IMR-90 (cell line): ENCODE results near the gene MFN1. TPM values are rescaled to one million over a fixed set of nuclear protein-coding genes. Genes with fewer than 3 reads are reported as not detected.

Source experiments
- ATAC-seq: fragments of 200-7000 bp; cut with Tn5 transposase; 2 replicates; pipeline ENCODE4 v1.9.1; 2020; ENCODE audit warnings: low read depth, mild to moderate bottlenecking, moderate library complexity
- BruUV-seq: library from RNA; stranded (reverse); fragments of 400-500 nt; replicated peaks from 2 replicates; lab custom pipeline; 2021; lab: Mats Ljungman, UMichigan
- CTCF ChIA-PET: fragments of 300-600 bp; formaldehyde crosslinking; extraction: SDS; loops from one replicate; lab custom pipeline; 2021; ENCODE audit warnings: antibody characterized with exemption; lab: Yijun Ruan, JAX
- POLR2A ChIA-PET: fragments of 300-600 bp; sonication (Branson Sonifier 250); formaldehyde crosslinking; loops from one replicate; lab custom pipeline; 2022; ENCODE audit warnings: antibody characterized with exemption; ENCODE audit not compliant: unreplicated experiment; lab: Charles Lee
- DNase-seq: peaks from one replicate; pipeline ENCODE4 v3.0.0; 2013
- H2AFZ ChIP-seq: replicated peaks from 2 replicates; pipeline ENCODE3; 2013; ENCODE audit warnings: low read length, mild to moderate bottlenecking; ENCODE audit not compliant: poor library complexity
- H2AK5ac ChIP-seq: 2 replicates; pipeline ENCODE4 v1.6.1; 2013; ENCODE audit warnings: low read depth, low read length, inconsistent platforms
- H2AK9ac ChIP-seq: replicated peaks from 2 replicates; pipeline ENCODE3; 2013; ENCODE audit warnings: mild to moderate bottlenecking, low read depth, low read length, moderate library complexity; ENCODE audit not compliant: poor library complexity
- H2BK120ac ChIP-seq: 2 replicates; pipeline ENCODE4 v1.6.1; 2013; ENCODE audit warnings: low read depth, low read length, inconsistent platforms
- H2BK15ac ChIP-seq: 3 replicates; pipeline ENCODE4 v1.6.1; 2013; ENCODE audit warnings: low read depth, low read length, inconsistent platforms
- H2BK20ac ChIP-seq: 2 replicates; pipeline ENCODE4 v1.6.1; 2013; ENCODE audit warnings: low read depth, mild to moderate bottlenecking, inconsistent platforms, low read length, moderate library complexity
- H2BK5ac ChIP-seq: 2 replicates; pipeline ENCODE4 v1.6.1; 2013; ENCODE audit warnings: mild to moderate bottlenecking, low read depth, low read length, inconsistent platforms; ENCODE audit not compliant: poor library complexity, severe bottlenecking
- H3K14ac ChIP-seq: replicated peaks from 2 replicates; pipeline ENCODE4 v1.6.1; 2013; ENCODE audit warnings: low read depth, low read length, inconsistent platforms
- H3K18ac ChIP-seq: 2 replicates; pipeline ENCODE4 v1.6.1; 2013; ENCODE audit warnings: low read depth, low read length, control low read depth
- H3K23ac ChIP-seq: 2 replicates; pipeline ENCODE4 v1.6.1; 2013; ENCODE audit warnings: low read depth, low read length, inconsistent platforms
- H3K27ac ChIP-seq: 2 replicates; pipeline ENCODE4 v1.5.1; 2013; ENCODE audit warnings: mild to moderate bottlenecking, control low read depth, low read length; ENCODE audit not compliant: insufficient read depth
- H3K27me3 ChIP-seq: 2 replicates; pipeline ENCODE4 v1.6.1; 2013; ENCODE audit warnings: low read length; ENCODE audit not compliant: control insufficient read depth, insufficient read depth
- H3K36me3 ChIP-seq: 2 replicates; pipeline ENCODE4 v1.6.1; 2013; ENCODE audit warnings: low read length, mixed read lengths; ENCODE audit not compliant: control insufficient read depth, insufficient read depth
- H3K4ac ChIP-seq: 2 replicates; pipeline ENCODE4 v1.6.1; 2013; ENCODE audit warnings: low read depth, low read length, inconsistent platforms
- H3K4me1 ChIP-seq: 2 replicates; pipeline ENCODE4 v1.6.1; 2013; ENCODE audit warnings: low read length, mixed read lengths; ENCODE audit not compliant: control insufficient read depth, insufficient read depth
- H3K4me2 ChIP-seq: 2 replicates; pipeline ENCODE4 v1.6.1; 2013; ENCODE audit warnings: low read depth, mild to moderate bottlenecking, control low read depth, low read length, moderate library complexity
- H3K4me3 ChIP-seq: 2 replicates; pipeline ENCODE4 v1.5.1; 2013; ENCODE audit warnings: low read depth, mild to moderate bottlenecking, control low read depth, low read length, moderate library complexity; ENCODE audit not compliant: insufficient read depth
- H3K56ac ChIP-seq: 2 replicates; pipeline ENCODE4 v1.6.1; 2013; ENCODE audit warnings: low read length, inconsistent platforms; ENCODE audit not compliant: insufficient read depth; ENCODE audit errors: extremely low read depth
- H3K79me1 ChIP-seq, 2 experiments: 2 replicates each; pipeline ENCODE4 v1.6.1; 2013; ENCODE audit warnings: low read length in 2 of 2, inconsistent platforms in 1 of 2, low read depth in 1 of 2
- H3K9ac ChIP-seq: 2 replicates; pipeline ENCODE4 v1.6.1; 2013; ENCODE audit warnings: low read depth, low read length, control low read depth
- H3K9me1 ChIP-seq: 2 replicates; pipeline ENCODE4 v1.6.1; 2013; ENCODE audit warnings: low read length, inconsistent platforms; ENCODE audit not compliant: insufficient read depth
- H3K9me3 ChIP-seq: 2 replicates; pipeline ENCODE4 v1.6.1; 2013; ENCODE audit warnings: low read length; ENCODE audit not compliant: control insufficient read depth, insufficient read depth
- H4K20me1 ChIP-seq: 2 replicates; pipeline ENCODE4 v1.6.1; 2013; ENCODE audit warnings: low read length, inconsistent platforms; ENCODE audit not compliant: insufficient read depth
- H4K5ac ChIP-seq: 2 replicates; pipeline ENCODE4 v1.6.1; 2013; ENCODE audit warnings: mild to moderate bottlenecking, low read depth, low read length, control low read depth
- H4K8ac ChIP-seq, 2 experiments: 2 replicates each; pipeline ENCODE4 v1.6.1; 2013; ENCODE audit warnings: low read depth in 2 of 2, low read length in 2 of 2, control low read depth in 1 of 2, inconsistent platforms in 1 of 2
- H4K91ac ChIP-seq: 2 replicates; pipeline ENCODE4 v1.6.1; 2013; ENCODE audit warnings: low read depth, low read length, inconsistent platforms; ENCODE audit not compliant: insufficient read depth
- CHD1 ChIP-seq: IDR thresholded peaks from 2 replicates; pipeline ENCODE4 v1.6.1; 2012; ENCODE audit warnings: low read depth, low read length, improper control_type of control experiment
- CTCF ChIP-seq: conservative IDR thresholded peaks from 2 replicates; pipeline ENCODE4 v1.5.1; 2012; ENCODE audit warnings: mild to moderate bottlenecking, low read depth, low read length, improper control_type of control experiment
- ELK1 ChIP-seq: fragments of 150-350 bp; IDR thresholded peaks from 2 replicates; pipeline ENCODE4 v1.6.1; 2016; ENCODE audit warnings: low read depth, mild to moderate bottlenecking, low read length, moderate library complexity, borderline replicate concordance
- FOS ChIP-seq: fragments of 150-350 bp; IDR thresholded peaks from 2 replicates; pipeline ENCODE4 v1.6.1; 2016; ENCODE audit warnings: low read depth, low read length
- MAFK ChIP-seq: IDR thresholded peaks from 2 replicates; pipeline ENCODE4 v1.6.1; 2012; ENCODE audit warnings: low read depth, low read length, improper control_type of control experiment
- MAZ ChIP-seq: IDR thresholded peaks from 2 replicates; pipeline ENCODE4 v1.6.1; 2012; ENCODE audit warnings: low read depth, mild to moderate bottlenecking, low read length, improper control_type of control experiment, moderate library complexity, borderline replicate concordance
- NFE2L2 ChIP-seq: fragments of 150-350 bp; IDR thresholded peaks from 2 replicates; pipeline ENCODE4 v1.6.1; 2016; ENCODE audit warnings: low read depth, mild to moderate bottlenecking, low read length
- POLR2A ChIP-seq: IDR thresholded peaks from 2 replicates; pipeline ENCODE4 v1.6.1; 2012; ENCODE audit warnings: mild to moderate bottlenecking, low read depth, low read length
- RAD21 ChIP-seq: IDR thresholded peaks from 2 replicates; pipeline ENCODE4 v1.6.1; 2012; ENCODE audit warnings: low read length, improper control_type of control experiment
- RFX5 ChIP-seq: IDR thresholded peaks from 2 replicates; pipeline ENCODE4 v1.8.0; 2012; ENCODE audit warnings: low read depth, mild to moderate bottlenecking, low read length, moderate library complexity
- SMC3 ChIP-seq: fragments of 150-350 bp; IDR thresholded peaks from 2 replicates; pipeline ENCODE4 v1.6.1; 2016; ENCODE audit warnings: low read depth, mild to moderate bottlenecking, antibody characterized with exemption, low read length, moderate library complexity
- USF2 ChIP-seq: fragments of 150-350 bp; IDR thresholded peaks from 2 replicates; pipeline ENCODE4 v1.6.1; 2017; ENCODE audit warnings: mild to moderate bottlenecking, antibody characterized with exemption, low read length, low read depth
- WGBS, 2 experiments: methylation state at CpG; one replicate each; pipeline versions ENCODE4 v1.1.5 to v1.1.7; 2013; ENCODE audit warnings: missing lambda C conversion rate in 2 of 2; ENCODE audit not compliant: insufficient read length in 1 of 2; ENCODE audit errors: extremely low coverage in 2 of 2; 5-methylcytosine and 5-hydroxymethylcytosine counted together
- dilution Hi-C: fragments of 300-500 bp; cut with HindIII; formaldehyde crosslinking; loops from one replicate; pipeline ENCODE4 v1.14.3; 2018; ENCODE audit warnings: low sequenced_read_pairs; ENCODE audit not compliant: unreplicated experiment
- in situ Hi-C: fragments of 300-500 bp; cut with MboI; formaldehyde crosslinking; loops from 3 replicates; pipeline ENCODE4 v1.14.3; 2019; ENCODE audit warnings: low sequenced_read_pairs, inconsistent platforms, mixed read lengths
- intact Hi-C: fragments of 100-400 bp; cut with micrococcal nuclease; formaldehyde crosslinking; loops from 2 replicates; pipeline ENCODE4 v1.10.0; 2022
- polyA plus RNA-seq, 3 experiments: library from polyadenylated mRNA; depleted of rRNA; stranded (reverse); fragments of >200 nt; gene quantifications; 2 replicates each; pipeline ENCODE4 v1.2.3, GENCODE V29; 2012; ENCODE audit warnings: low replicate concordance in 1 of 3
- total RNA-seq: library from RNA; depleted of rRNA; stranded (reverse); fragments of >200 nt; gene quantifications from 2 replicates; pipeline ENCODE4 v1.2.3, GENCODE V29; 2012

Gene MFN1
- total and polyA plus RNA-seq, 2 of the 4 experiments (the other 2 are of a cell fraction): 23.6 to 40.3 TPM

GRCh38 chr3:179369621-179370020, 22.1 kb downstream of the MFN1 start:
- no peak overlapping the region for H3K4ac ChIP-seq
- no peak overlapping the region for H2BK120ac ChIP-seq
- H2AFZ ChIP-seq: no peak overlapping the region
- no peak overlapping the region for H2AK9ac ChIP-seq
- no peak for ATAC-seq
- DNase-seq: no peak
- in situ Hi-C loops: no loop called here
- TF ChIP-seq FOS (no peak), NFE2L2 (no peak), USF2 (no peak), ELK1 (no peak), CTCF (no peak), MAFK (no peak), RFX5 (no peak), CHD1 (no peak), SMC3 (no peak), POLR2A (no peak), MAZ (no peak), RAD21 (no peak)
- peaks cover 16% of the 10 kb centered on the region for H3K36me3 ChIP-seq
- H2AK5ac ChIP-seq: no peak overlapping the region
- H3K27me3 ChIP-seq: no peaks in the 10 kb centered on the region
- H3K79me1 ChIP-seq: no peaks in the 10 kb centered on the region; a peak in 1 of 4 replicates
- no peak overlapping the region for H3K14ac ChIP-seq
- H4K5ac ChIP-seq: no peak overlapping the region
- no peak overlapping the region for H3K4me2 ChIP-seq
- dilution Hi-C loops: no loop called here
- H3K9ac ChIP-seq: no peak overlapping the region
- no TSS peak for BruUV-seq
- no peaks in the 10 kb centered on the region for H3K9me3 ChIP-seq
- no peak overlapping the region for H2BK20ac ChIP-seq
- H4K91ac ChIP-seq: no peak overlapping the region
- H2BK15ac ChIP-seq: no peak overlapping the region
- H3K27ac ChIP-seq: no peak overlapping the region
- no peak overlapping the region for H4K8ac ChIP-seq
- no CpG with 5 or more reads among the region's 1 CpG for WGBS, 2 experiments
- ChIA-PET POLR2A (no interaction called here), CTCF (interaction anchor here (0.6 kb wide), 2 partner anchors 19 to 249 kb away, joined by 5 to 7 read pairs; no protein-coding TSS in a partner anchor)
- no peaks in the 10 kb centered on the region for H4K20me1 ChIP-seq
- intact Hi-C loops: no loop called here
- no peak overlapping the region for H3K56ac ChIP-seq
- no peaks in the 10 kb centered on the region for H3K9me1 ChIP-seq
- H2BK5ac ChIP-seq: no peak overlapping the region
- no peaks in the 10 kb centered on the region for H3K4me1 ChIP-seq
- H3K18ac ChIP-seq: no peak overlapping the region
- H3K23ac ChIP-seq: no peak overlapping the region
- H3K4me3 ChIP-seq: no peak overlapping the region
